Keratinocyte (primary cell): ENCODE results near the gene AP2A2.

Experiments
- CTCF ChIP-seq, 3 experiments: IDR thresholded peaks in 1 of 3; conservative IDR thresholded peaks in 1 of 3; optimal IDR thresholded peaks in 1 of 3; 2 replicates in 2 of 3; 3 replicates in 1 of 3; pipeline versions ENCODE3 to v1.5.1; 2011; ENCODE audit warnings: low read length in 3 of 3, mild to moderate bottlenecking in 3 of 3, moderate library complexity in 2 of 3, control low read depth in 1 of 3, inconsistent platforms in 1 of 3; ENCODE audit not compliant: insufficient read depth in 2 of 3; ENCODE audit errors: extremely low read depth in 1 of 3
- EZH2 ChIP-seq: IDR thresholded peaks from one replicate; pipeline ENCODE4 v1.6.1; 2012; ENCODE audit warnings: inconsistent platforms, mild to moderate bottlenecking, low read length, moderate library complexity

DNA sequence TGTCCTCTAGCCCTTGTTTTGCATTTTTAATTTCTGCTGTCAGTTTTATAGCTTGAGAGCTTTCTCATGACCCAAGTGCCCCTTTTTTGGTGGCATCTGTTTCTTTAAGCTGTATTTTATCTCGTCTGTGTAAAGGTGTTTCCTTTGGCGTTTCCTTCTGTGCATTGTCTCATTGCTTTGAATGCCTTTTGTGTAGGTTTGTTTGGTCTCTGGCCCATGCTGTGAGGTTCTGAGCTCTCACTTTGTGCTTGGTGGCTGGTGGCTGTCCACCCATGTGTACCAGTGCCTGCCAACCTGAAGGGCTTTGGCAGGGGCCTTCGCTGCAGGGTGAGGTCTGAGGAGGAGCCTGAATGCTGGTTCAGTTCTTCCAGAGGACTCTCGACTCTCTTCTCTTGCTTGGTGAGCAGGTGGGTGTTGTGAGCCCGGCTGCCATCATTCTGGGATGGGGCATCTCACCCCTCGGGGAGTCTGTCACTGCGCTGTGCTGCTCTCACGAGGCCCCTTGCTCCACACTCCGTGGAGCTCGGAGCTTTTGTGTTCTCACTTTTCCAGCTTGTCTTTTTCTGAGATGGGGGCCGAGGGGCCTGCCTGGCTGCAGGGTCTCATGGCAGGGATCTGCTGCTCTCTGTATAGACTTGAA, 14.9 kb downstream of the AP2A2 start:
- TF ChIP-seq EZH2 (no peak), CTCF (optimal IDR thresholded peaks at IDR 0.05 in 1 of 3, IDR thresholded peaks at IDR 0.05 in 1 of 3, conservative IDR thresholded peaks at IDR 0.05 in 1 of 3; ENCODE audit: extremely low read depth in 1 of 3, insufficient read depth in 2 of 3, low read length in 3 of 3) (no peak)
